MM.1S (cell line): Measurements from ENCODE around the gene HLA-G.

Experiments used
- CTCF ChIP-seq: fragments of 300-600 bp; sonication (generic); IDR thresholded peaks from 2 replicates; pipeline ENCODE4 v1.5.1; 2016; ENCODE audit warnings: antibody characterized with exemption, low read length, mixed read lengths
- EZH2 ChIP-seq: fragments of 300-600 bp; sonication (generic); optimal IDR thresholded peaks from 2 replicates; pipeline ENCODE3; 2017; ENCODE audit warnings: low read depth, mild to moderate bottlenecking, antibody characterized with exemption, low read length, mixed read lengths
- EZH2phosphoT487 ChIP-seq: fragments of 300-600 bp; sonication (generic); IDR thresholded peaks from 2 replicates; pipeline ENCODE4 v1.6.1; 2018; ENCODE audit warnings: antibody characterized with exemption, low read length

GRCh38 chr6:29816030-29816429 is 11.6 kb upstream of the HLA-G start:
- TF ChIP-seq CTCF = no peak
- TF ChIP-seq EZH2 = no peak
- TF ChIP-seq EZH2phosphoT487 = no peak
